ENCODE results near the gene SAP30L. TPM values are rescaled to one million over a fixed set of nuclear protein-coding genes. Genes with fewer than 3 reads are reported as not detected.
A peak's percentile ranks its signal among the peaks of the same experiment; 100 is the strongest.

Gene SAP30L
- total and polyA plus RNA-seq, 2 experiments from 2014 or later, result 9.4 to 26.0 TPM

DNA sequence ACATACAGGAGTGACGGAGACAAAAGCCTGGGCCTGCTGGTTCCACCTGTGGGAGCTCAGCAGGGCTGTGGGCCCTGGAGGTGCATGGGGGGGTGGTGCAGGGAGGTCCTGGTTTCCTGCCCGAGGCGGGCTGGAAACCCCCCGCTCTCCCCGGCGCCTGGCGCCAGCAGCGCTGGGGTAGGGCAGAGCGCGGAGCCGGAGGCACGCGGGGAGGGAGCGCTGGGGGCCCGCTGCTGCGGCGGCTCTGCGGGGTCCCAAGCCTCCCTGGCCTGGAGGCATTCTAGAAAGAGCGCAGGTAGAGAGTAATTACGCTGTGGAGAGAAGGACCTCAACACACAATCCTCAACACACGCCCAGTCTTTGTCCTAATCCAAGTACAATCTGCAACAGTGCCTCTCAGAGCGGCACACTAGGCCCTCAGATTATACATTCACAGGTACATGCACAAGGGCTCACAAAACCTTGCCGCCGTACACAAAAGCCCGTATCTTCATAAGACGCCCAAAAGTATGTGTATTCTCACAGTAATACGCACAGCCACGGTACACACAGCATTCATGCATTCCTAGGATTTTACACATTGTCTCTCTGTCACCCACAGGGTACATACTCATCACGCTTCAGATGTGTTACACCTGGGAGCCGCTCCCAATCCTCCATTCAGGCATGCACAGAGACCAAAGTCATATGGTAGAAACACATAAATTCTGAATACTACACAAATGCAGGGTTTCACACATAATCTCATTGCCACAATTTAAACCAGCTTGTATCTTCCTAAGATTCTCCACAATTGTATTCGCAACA, 34.4 kb downstream of the SAP30L start:
- 12% methylated on average over 28 to 31 of the region's 31 CpGs for WGBS, 2 experiments (ENCODE audit: low coverage in 1 of 2, low lambda C conversion rate in 2 of 2, missing lambda C conversion rate in 2 of 2)
- no peaks in the 10 kb centered on the region for H3K9me3 ChIP-seq (ENCODE audit: low read depth)

DNA sequence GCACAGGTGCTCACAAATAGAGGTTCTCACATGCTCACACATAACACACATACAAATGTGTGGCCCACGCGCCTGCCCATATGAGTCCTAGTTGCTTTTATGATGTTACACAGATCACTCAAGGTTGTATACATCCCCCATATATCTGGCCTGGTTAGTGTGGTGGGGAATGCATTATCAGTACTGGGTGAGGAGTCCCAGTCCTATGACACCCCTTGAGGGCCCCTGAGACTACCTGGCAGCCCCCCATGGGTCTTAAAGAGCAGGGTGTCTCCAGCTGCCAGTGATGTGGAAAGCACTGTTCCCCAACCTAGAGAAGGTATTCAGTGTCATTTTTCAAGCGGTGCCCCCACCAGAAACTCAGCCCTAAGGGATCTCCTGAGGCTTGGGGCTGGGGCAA, 35.0 kb downstream of the SAP30L start:
- Histone ChIP-seq H3K27ac (no peak overlapping the region), H3K9me3 (ENCODE audit: low read depth) (no peaks in the 10 kb centered on the region), H2AFZ (no peak overlapping the region), H3K36me3 (ENCODE audit: low read depth) (no peaks in the 10 kb centered on the region), H3K4me2 (ENCODE audit: unreplicated experiment) (no peak overlapping the region), H3K4me1 (ENCODE audit: insufficient read depth) (no peaks in the 10 kb centered on the region), H3K79me2 (ENCODE audit: insufficient read depth) (no peaks in the 10 kb centered on the region), H3K9ac (no peak overlapping the region), H3K4me3 (no peak overlapping the region), H3K9me2 (ENCODE audit: insufficient read depth) (no peaks in the 10 kb centered on the region), H3F3A (ENCODE audit: insufficient read depth) (no peaks in the 10 kb centered on the region), H3K27me3 (replicated peaks; ENCODE audit: insufficient read depth) (peaks cover 98% of the 10 kb centered on the region), H4K20me1 (ENCODE audit: insufficient read depth) (no peaks in the 10 kb centered on the region)
- no peak for TF ChIP-seq EZH2 (IDR thresholded peaks at IDR 0.05; ENCODE audit: insufficient read depth, poor library complexity, severe bottlenecking)
- no peak for TF ChIP-seq EZH2phosphoT487 (IDR thresholded peaks at IDR 0.05; ENCODE audit: insufficient read depth, low read depth)
- in situ Hi-C loops (cut with MboI), result no loop called here
- DNase-seq, result no peak
- WGBS, 2 experiments (ENCODE audit: low coverage in 1 of 2, low lambda C conversion rate in 2 of 2, missing lambda C conversion rate in 2 of 2), result 0 to 4% methylated on average over 3 of the region's 3 CpGs

More for the DNA sequence above, 34.4 kb downstream of the SAP30L start:
- Histone ChIP-seq H3F3A (ENCODE audit: insufficient read depth) (no peaks in the 10 kb centered on the region), H3K4me3 (no peak overlapping the region), H3K4me2 (ENCODE audit: unreplicated experiment) (no peak overlapping the region), H3K27me3 (replicated peaks; ENCODE audit: insufficient read depth) (peaks cover 98% of the 10 kb centered on the region), H2AFZ (no peak overlapping the region), H3K79me2 (ENCODE audit: insufficient read depth) (no peaks in the 10 kb centered on the region), H3K9me2 (ENCODE audit: insufficient read depth) (no peaks in the 10 kb centered on the region), H3K4me1 (ENCODE audit: insufficient read depth) (no peaks in the 10 kb centered on the region), H3K27ac (no peak overlapping the region), H4K20me1 (ENCODE audit: insufficient read depth) (no peaks in the 10 kb centered on the region), H3K9ac (no peak overlapping the region), H3K36me3 (ENCODE audit: low read depth) (no peaks in the 10 kb centered on the region)
- no peak for DNase-seq
- TF ChIP-seq EZH2phosphoT487 (IDR thresholded peaks at IDR 0.05; ENCODE audit: insufficient read depth, low read depth) (no peak), EZH2 (IDR thresholded peaks at IDR 0.05; ENCODE audit: insufficient read depth, poor library complexity, severe bottlenecking) (peak; percentile 97)
- in situ Hi-C loops (cut with MboI), result no loop called here

DNA sequence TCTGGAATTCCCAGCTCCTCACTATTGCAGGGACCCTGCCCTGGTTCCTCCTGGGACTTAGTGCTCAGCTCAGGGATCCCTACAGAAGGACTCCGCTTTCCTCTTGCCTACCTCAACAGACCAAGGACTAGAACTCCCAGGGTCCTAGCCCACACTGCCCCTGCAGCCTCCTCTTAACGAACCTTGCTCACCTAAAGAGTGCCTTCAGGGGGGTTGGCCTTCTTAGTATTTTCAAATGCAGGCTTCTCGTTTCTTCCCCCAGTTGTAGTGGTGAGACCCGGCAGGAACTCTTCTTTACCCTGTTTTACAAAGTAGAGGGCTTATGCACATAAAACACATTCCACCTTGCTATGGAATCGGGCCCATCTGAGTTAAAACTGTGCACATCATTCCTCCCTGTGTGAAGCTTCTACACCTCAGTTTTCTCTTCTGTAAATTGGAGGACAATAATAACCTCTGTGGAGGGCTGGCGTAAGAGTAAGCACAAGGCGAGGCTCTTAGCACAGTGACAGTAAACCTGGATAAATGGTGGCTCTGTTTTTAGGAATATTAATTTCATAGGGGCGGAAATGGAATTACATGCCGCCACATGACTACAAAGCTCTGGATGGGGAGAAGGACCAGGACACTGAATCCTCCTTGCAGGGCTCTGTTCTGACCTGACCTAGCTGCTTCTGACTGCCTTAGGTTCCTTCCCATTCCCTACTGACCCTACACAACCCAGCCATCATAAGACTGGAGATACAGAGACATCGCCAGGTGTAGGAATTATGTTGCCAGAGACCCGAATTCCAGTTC, 36.0 kb downstream of the SAP30L start:
- Histone ChIP-seq H3K27me3 (replicated peaks; ENCODE audit: insufficient read depth) (peaks cover 98% of the 10 kb centered on the region), H3K4me2 (ENCODE audit: unreplicated experiment) (no peak overlapping the region), H3K4me3 (no peak overlapping the region), H3K9me2 (ENCODE audit: insufficient read depth) (no peaks in the 10 kb centered on the region), H3K9ac (no peak overlapping the region), H3K36me3 (ENCODE audit: low read depth) (no peaks in the 10 kb centered on the region), H4K20me1 (ENCODE audit: insufficient read depth) (no peaks in the 10 kb centered on the region), H3F3A (ENCODE audit: insufficient read depth) (no peaks in the 10 kb centered on the region), H3K9me3 (ENCODE audit: low read depth) (no peaks in the 10 kb centered on the region), H2AFZ (no peak overlapping the region), H3K27ac (no peak overlapping the region), H3K79me2 (ENCODE audit: insufficient read depth) (no peaks in the 10 kb centered on the region), H3K4me1 (ENCODE audit: insufficient read depth) (no peaks in the 10 kb centered on the region)
- TF ChIP-seq EZH2 (IDR thresholded peaks at IDR 0.05; ENCODE audit: insufficient read depth, poor library complexity, severe bottlenecking), result peak; percentile 85
- TF ChIP-seq EZH2phosphoT487 (IDR thresholded peaks at IDR 0.05; ENCODE audit: insufficient read depth, low read depth), result no peak
- no peak for DNase-seq
- WGBS, 2 experiments (ENCODE audit: low coverage in 1 of 2, low lambda C conversion rate in 2 of 2, missing lambda C conversion rate in 2 of 2), result 19% methylated on average over 11 of the region's 11 CpGs
- in situ Hi-C loops (cut with MboI), result no loop called here

DNA sequence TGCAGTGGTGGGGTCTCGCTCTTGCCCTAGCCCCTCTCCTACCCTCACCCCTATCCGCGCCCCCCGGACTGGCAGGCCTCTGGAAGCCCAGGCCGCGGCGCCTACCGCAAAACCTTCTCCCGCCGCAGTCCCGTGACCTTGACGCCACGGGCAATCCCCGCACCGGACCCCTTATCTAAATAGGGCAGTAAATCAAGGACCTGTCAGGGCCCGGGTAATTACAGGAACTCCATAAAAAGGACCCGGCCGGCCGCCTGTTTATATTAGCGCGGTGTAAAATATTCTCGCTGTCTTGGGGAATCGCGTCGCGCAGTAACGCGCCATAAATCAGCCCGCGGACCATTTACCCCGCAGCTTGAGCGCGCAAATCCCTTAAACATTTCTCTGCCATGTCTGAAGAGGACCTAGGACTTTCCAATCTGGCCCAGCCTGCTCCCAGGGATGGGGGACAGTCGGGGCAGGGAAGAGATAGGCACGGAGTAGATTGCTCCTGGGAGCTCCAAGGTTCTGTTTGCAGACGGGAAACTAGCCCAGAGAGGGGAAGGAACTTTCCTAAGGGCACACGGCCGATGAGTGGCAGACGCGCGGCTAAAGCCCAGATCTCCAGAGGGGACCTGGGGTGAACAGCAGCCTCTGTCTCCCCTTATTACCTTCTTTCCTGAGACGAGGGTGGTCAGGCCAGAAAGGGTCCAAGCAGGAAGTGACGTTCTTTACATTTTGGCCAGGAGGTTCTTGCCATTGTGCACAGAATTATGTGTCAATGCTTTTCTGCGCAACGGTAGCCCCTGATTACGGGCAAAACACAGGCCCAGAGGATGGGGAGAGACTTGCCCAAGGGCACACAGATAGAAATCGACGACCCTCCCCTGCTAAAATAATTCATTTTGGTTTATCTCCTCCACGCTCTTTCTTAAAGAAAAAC, 37.0 kb downstream of the SAP30L start:
- H3K36me3 ChIP-seq (ENCODE audit: low read depth), result no peaks in the 10 kb centered on the region
- in situ Hi-C loops (cut with MboI), result no loop called here
- no peaks in the 10 kb centered on the region for H3F3A ChIP-seq (ENCODE audit: insufficient read depth)
- WGBS, 2 experiments (ENCODE audit: low coverage in 1 of 2, low lambda C conversion rate in 2 of 2, missing lambda C conversion rate in 2 of 2), result 7 to 10% methylated on average over 49 of the region's 49 CpGs
- no peak overlapping the region for H3K27ac ChIP-seq
- H3K79me2 ChIP-seq (ENCODE audit: insufficient read depth), result no peaks in the 10 kb centered on the region
- H3K4me3 ChIP-seq, result no peak overlapping the region
- TF ChIP-seq EZH2phosphoT487 (IDR thresholded peaks at IDR 0.05; ENCODE audit: insufficient read depth, low read depth) (no peak; the same call in 1 of the 2 replicates), EZH2 (IDR thresholded peaks at IDR 0.05; ENCODE audit: insufficient read depth, poor library complexity, severe bottlenecking) (no peak)
- no peaks in the 10 kb centered on the region for H3K4me1 ChIP-seq (ENCODE audit: insufficient read depth)
- no peaks in the 10 kb centered on the region for H3K9me2 ChIP-seq (ENCODE audit: insufficient read depth)
- no peak overlapping the region for H3K4me2 ChIP-seq (ENCODE audit: unreplicated experiment)
- no peaks in the 10 kb centered on the region for H3K9me3 ChIP-seq (ENCODE audit: low read depth)
- DNase-seq, result no peak
- H4K20me1 ChIP-seq (ENCODE audit: insufficient read depth), result no peaks in the 10 kb centered on the region
- no peak overlapping the region for H2AFZ ChIP-seq
- peaks cover 100% of the 10 kb centered on the region for H3K27me3 ChIP-seq (replicated peaks; ENCODE audit: insufficient read depth)
- H3K9ac ChIP-seq, result no peak overlapping the region
